HepG2 (cell line): ENCODE results near the gene DNLZ. TPM values are rescaled to one million over a fixed set of nuclear protein-coding genes. Genes with fewer than 3 reads are reported as not detected.

Experiments
- ATAC-seq: fragments of 200-7000 bp; cut with Tn5 transposase; 3 replicates; pipeline ENCODE4 v1.9.1; 2020; ENCODE audit warnings: mild to moderate bottlenecking, moderate library complexity
- BruUV-seq: library from RNA; stranded (reverse); fragments of 400-500 nt; replicated peaks from 2 replicates; lab custom pipeline; 2021; lab: Mats Ljungman, UMichigan
- CTCF ChIA-PET: fragments of 300-600 bp; formaldehyde crosslinking; extraction: SDS; loops from one replicate; lab custom pipeline; 2021; ENCODE audit warnings: low total read pairs, inconsistent platforms, low intra/inter-chr PET ratio; lab: Yijun Ruan, JAX
- POLR2A ChIA-PET: fragments of 350-600 bp; sonication (Branson Sonifier 250); formaldehyde crosslinking; loops from one replicate; lab custom pipeline; 2020; ENCODE audit warnings: antibody characterized with exemption, inconsistent platforms; lab: Yijun Ruan, JAX
- DNase-seq: peaks from one replicate; pipeline ENCODE4 v3.0.0-alpha.2; 2015; ENCODE audit warnings: low spot score
- FAIRE-seq: peaks from 3 replicates; lab custom pipeline; 2011; peaks lifted over from hg19 to GRCh38; lab: Jason Lieb, UNC
- H2AFZ ChIP-seq: one replicate; pipeline ENCODE4 v1.6.1; 2011; ENCODE audit warnings: low read length, inconsistent platforms
- H3K27ac ChIP-seq: fragments of 300-600 bp; 3 replicates; pipeline ENCODE4 v1.8.0; 2011; ENCODE audit warnings: mixed run types, mild to moderate bottlenecking, mixed read lengths, low read length, inconsistent platforms; ENCODE audit not compliant: insufficient read depth; ENCODE audit errors: extremely low read length
- H3K27me3 ChIP-seq, 2 experiments: fragments of 200-600 bp in 1 of 2; 2 replicates in 1 of 2; 3 replicates in 1 of 2; pipeline versions ENCODE4 v1.6.0 to v1.8.0; 2011; ENCODE audit warnings: low read length in 2 of 2, mild to moderate bottlenecking in 2 of 2, moderate library complexity in 2 of 2, inconsistent platforms in 1 of 2; ENCODE audit not compliant: insufficient read depth in 2 of 2, control insufficient read depth in 1 of 2
- H3K36me3 ChIP-seq, 2 experiments: fragments of 200-600 bp in 1 of 2; replicated peaks in 1 of 2; 2 replicates in 1 of 2; 3 replicates in 1 of 2; pipeline versions ENCODE4 v1.5.1 to v1.8.0; 2011; ENCODE audit warnings: low read length in 2 of 2, inconsistent platforms in 1 of 2; ENCODE audit not compliant: insufficient read depth in 2 of 2, control insufficient read depth in 1 of 2
- H3K4me1 ChIP-seq: 2 replicates; pipeline ENCODE4 v1.5.1; 2012; ENCODE audit warnings: low read length, inconsistent platforms; ENCODE audit not compliant: insufficient read depth
- H3K4me2 ChIP-seq: 2 replicates; pipeline ENCODE4 v1.6.0; 2011; ENCODE audit warnings: low read depth, low read length, inconsistent platforms
- H3K4me3 ChIP-seq, 3 experiments: fragments of 200-600 bp in 1 of 3; sonication (generic), shearing (Covaris generic) in 1 of 3; replicated peaks in 1 of 3; 2 replicates each; pipeline ENCODE4 v1.5.1; 2011 to 2016; ENCODE audit warnings: low read length in 3 of 3, inconsistent platforms in 2 of 3, low read depth in 2 of 3, mild to moderate bottlenecking in 2 of 3, control low read depth in 1 of 3, mixed read lengths in 1 of 3; ENCODE audit not compliant: insufficient read depth in 1 of 3
- H3K79me2 ChIP-seq: one replicate; pipeline ENCODE4 v1.6.1; 2011; ENCODE audit warnings: low read length, inconsistent platforms; ENCODE audit not compliant: insufficient read depth
- H3K9ac ChIP-seq: 2 replicates; pipeline ENCODE4 v1.6.0; 2011; ENCODE audit warnings: mild to moderate bottlenecking, low read depth, low read length, inconsistent platforms; ENCODE audit not compliant: insufficient read depth
- H3K9me3 ChIP-seq: 2 replicates; pipeline ENCODE4 v1.5.1; 2012; ENCODE audit warnings: mild to moderate bottlenecking, low read length
- H4K20me1 ChIP-seq: 2 replicates; pipeline ENCODE4 v1.6.0; 2011; ENCODE audit warnings: inconsistent platforms, mild to moderate bottlenecking, low read length, moderate library complexity; ENCODE audit not compliant: insufficient read depth
- AGO2 ChIP-seq: fragments of 200-400 bp; formaldehyde crosslinking; optimal IDR thresholded peaks from 2 replicates; pipeline ENCODE3; 2017; ENCODE audit warnings: mild to moderate bottlenecking, low read depth, low read length, moderate library complexity
- RBFOX2 ChIP-seq: fragments of 200-400 bp; formaldehyde crosslinking; IDR thresholded peaks from 2 replicates; pipeline ENCODE4 v1.6.1; 2017; ENCODE audit warnings: low read depth, mild to moderate bottlenecking, low read length
- RBM22 ChIP-seq: fragments of 200-400 bp; formaldehyde crosslinking; optimal IDR thresholded peaks from 2 replicates; pipeline ENCODE3; 2017; ENCODE audit warnings: mild to moderate bottlenecking, low read length, moderate library complexity
- SATB2 ChIP-seq: sonication (generic); formaldehyde crosslinking; IDR thresholded peaks from 2 replicates; pipeline ENCODE4 v1.5.0; 2020; ENCODE audit warnings: missing genetic modification reagents
- ZNF331 ChIP-seq: sonication (generic); formaldehyde crosslinking; IDR thresholded peaks from 2 replicates; pipeline ENCODE4 v1.4.0; 2020; ENCODE audit warnings: missing genetic modification reagents
- ZNF549 ChIP-seq: sonication (generic); formaldehyde crosslinking; IDR thresholded peaks from 2 replicates; pipeline ENCODE4 v1.5.0; 2020; ENCODE audit warnings: missing genetic modification reagents
- WGBS: methylation state at CpG from one replicate; pipeline ENCODE4 v1.1.6; 2017; ENCODE audit warnings: low lambda C conversion rate; 5-methylcytosine and 5-hydroxymethylcytosine counted together
- in situ Hi-C: cut with HindIII; loops from 2 replicates; pipeline ENCODE4 v1.10.0; 2017; ENCODE audit warnings: low pct_unique_long_range_greater_than_20kb; ENCODE audit not compliant: extremely low pct_ligation_motif_present
- intact Hi-C: fragments of 100-400 bp; cut with micrococcal nuclease; formaldehyde crosslinking; loops from one replicate; pipeline ENCODE4 v1.10.0; 2022; ENCODE audit not compliant: unreplicated experiment
- polyA plus RNA-seq, 8 experiments: library from polyadenylated mRNA; depleted of rRNA in 3 of 8; stranded (reverse) in 7 of 8; unstranded in 1 of 8; fragments of >200 nt; fragmentation: Illumina TruSeq in 4 of 8; extraction: Trizol in 4 of 8; gene quantifications; 2 replicates each; pipeline versions ENCODE4 v1.2.1 to v1.2.3, GENCODE V29; 2011 to 2016; ENCODE audit warnings: low read depth in 4 of 8, missing spikeins in 1 of 8, mixed read lengths in 1 of 8; ENCODE audit not compliant: insufficient read depth in 1 of 8
- total RNA-seq, 5 experiments: library from RNA; depleted of rRNA; stranded (reverse); fragments of >200 nt; fragmentation: Illumina TruSeq; extraction: Trizol; gene quantifications; 2 replicates each; pipeline ENCODE4 v1.2.3, GENCODE V29; 2016; ENCODE audit warnings: low read depth in 1 of 5

The DNLZ gene
- total and polyA plus RNA-seq, 2 of the 13 experiments (the other 11 are each of a cell fraction or from before 2014, with no cell fraction given) = 3.4 to 8.0 TPM

DNA sequence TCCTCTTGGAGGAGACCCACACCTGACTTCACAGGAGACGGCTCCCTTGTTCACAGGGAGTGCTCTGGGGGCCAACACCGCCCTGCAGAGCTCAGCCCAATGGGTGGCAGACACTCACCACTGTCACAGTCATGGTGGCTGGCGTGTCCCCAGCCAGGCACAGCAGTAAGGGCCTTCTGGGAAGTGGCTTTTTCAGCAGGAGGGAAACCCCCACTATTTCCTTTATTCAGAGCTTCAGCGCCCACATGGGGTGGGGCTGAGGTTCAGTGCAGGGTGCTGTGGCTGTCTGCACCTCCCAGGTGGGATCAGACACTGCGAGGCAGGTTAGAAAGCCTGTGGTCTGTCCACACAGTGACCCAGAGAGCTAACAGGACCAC is 40.0 kb upstream of the DNLZ start:
- no peak for DNase-seq
- H3K27ac ChIP-seq = no peak overlapping the region
- in situ Hi-C loops = no loop called here
- H3K9ac ChIP-seq = no peak overlapping the region
- H3K36me3 ChIP-seq = peaks cover 11 to 39% of the 10 kb centered on the region in 2 experiments; a peak in 4 of 5 replicates
- no peak overlapping the region for H3K4me3 ChIP-seq
- no peak overlapping the region for H2AFZ ChIP-seq
- no peaks in the 10 kb centered on the region for H3K27me3 ChIP-seq
- TF ChIP-seq ZNF331 (CRISPR knock-in tag) (0 out of 2 replicates have a peak, but pooled peaks have one; percentile 23), ZNF549 (CRISPR knock-in tag) (no peak), RBM22 (peak; percentile 38)
- ATAC-seq = no peak
- no peaks in the 10 kb centered on the region for H3K9me3 ChIP-seq
- whole genome bisulfite sequencing = 100% methylated on average over 3 of the region's 5 CpGs
- peaks cover 12% of the 10 kb centered on the region for H3K79me2 ChIP-seq
- FAIRE-seq = no peak
- H3K4me1 ChIP-seq = peaks cover 15% of the 10 kb centered on the region
- ChIA-PET POLR2A (interaction anchor here (0.6 kb wide), 1 partner anchor 136 kb away, joined by 3 read pairs; no protein-coding TSS in a partner anchor), CTCF (no interaction called here)
- BruUV-seq = no TSS peak
- intact Hi-C loops = no loop called here
- no peak overlapping the region for H3K4me2 ChIP-seq
- no peaks in the 10 kb centered on the region for H4K20me1 ChIP-seq

DNA sequence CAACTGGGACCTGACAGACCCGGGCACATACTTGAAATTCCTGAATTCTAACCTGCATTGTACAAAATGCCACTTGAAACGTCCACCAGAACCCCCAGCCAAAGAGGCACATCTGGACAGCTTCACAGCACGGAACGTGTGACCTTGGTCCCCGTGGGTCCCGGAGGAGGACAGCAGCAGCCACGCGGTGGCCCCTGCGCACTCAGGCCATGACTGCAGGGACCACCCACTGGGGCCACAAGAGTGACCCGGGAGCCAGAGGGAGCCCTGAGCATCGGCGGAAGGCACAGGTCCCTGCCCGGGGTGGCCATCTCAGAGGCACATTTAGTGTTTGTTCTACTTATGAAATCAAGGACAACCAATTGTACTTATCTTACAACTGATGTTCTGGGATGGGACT is 38.5 kb upstream of the DNLZ start:
- WGBS = 79% methylated on average over 6 of the region's 13 CpGs
- ATAC-seq (no peak), DNase-seq (no peak), FAIRE-seq (no peak)
- intact Hi-C loops = no loop called here
- no peaks in the 10 kb centered on the region for H3K9me3 ChIP-seq
- H2AFZ ChIP-seq = no peak overlapping the region
- no peak overlapping the region for H3K4me3 ChIP-seq
- ChIA-PET POLR2A (interaction anchor here (1.4 kb wide), 1 partner anchor 57 kb away, joined by 5 read pairs; no protein-coding TSS in a partner anchor), CTCF (no interaction called here)
- H3K27me3 ChIP-seq = no peaks in the 10 kb centered on the region
- BruUV-seq = no TSS peak
- no peak overlapping the region for H3K27ac ChIP-seq
- H3K36me3 ChIP-seq = peaks cover 13 to 31% of the 10 kb centered on the region in 2 experiments; a peak in 4 of 5 replicates
- H3K9ac ChIP-seq = no peak overlapping the region
- H4K20me1 ChIP-seq = no peaks in the 10 kb centered on the region
- H3K4me2 ChIP-seq = no peak overlapping the region
- in situ Hi-C loops = no loop called here
- H3K4me1 ChIP-seq = peaks cover 20% of the 10 kb centered on the region
- H3K79me2 ChIP-seq = peaks cover 21% of the 10 kb centered on the region
- TF ChIP-seq AGO2 = peak; percentile 57
- TF ChIP-seq RBFOX2 = peak; percentile 66
- no peak for TF ChIP-seq SATB2 (CRISPR knock-in tag)
- TF ChIP-seq, all 625 proteins: peak for 2
